ENCODE results near the gene IGFBP4.

GRCh38 chr17:40457369-40457768, 14.1 kb downstream of the IGFBP4 start:
- TF ChIP-seq CTCF (IDR thresholded peaks at IDR 0.05), result no peak
- no peak for TF ChIP-seq POLR2AphosphoS5 (IDR thresholded peaks at IDR 0.05)

Measured in sigmoid colon (tissue), 4 donors.